GM12873 (cell line): Measurements from ENCODE around the gene HUNK.

ENCODE experiments used
- TF ChIP-seq, protein P1 (sequence below): IDR thresholded peaks from 2 replicates; pipeline ENCODE4 v1.5.1; 2012; ENCODE audit warnings: low read depth, mild to moderate bottlenecking, moderate library complexity, low read length, control low read depth; ENCODE audit not compliant: insufficient read depth; ENCODE audit errors: missing control alignments

Gene HUNK

DNA sequence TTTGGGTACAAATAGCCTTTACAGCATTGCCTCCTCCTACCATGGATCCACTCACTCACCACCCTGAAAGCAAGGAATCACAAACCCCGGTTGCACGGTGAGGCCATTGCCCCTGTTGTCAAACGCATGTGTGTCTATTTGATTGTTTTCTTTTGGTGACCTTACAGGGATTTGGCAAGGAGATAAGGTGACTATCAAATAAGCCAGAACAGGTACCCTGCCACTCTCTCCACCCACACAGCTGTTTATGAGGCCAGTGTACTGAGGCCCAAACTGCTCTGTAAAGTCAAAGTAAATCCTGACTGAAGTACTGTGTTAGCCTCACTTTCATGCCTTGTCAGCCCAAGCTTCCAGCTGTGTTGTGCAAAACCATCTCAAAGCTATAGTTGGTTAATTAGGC, 136.4 kb downstream of the HUNK start:
- TF ChIP-seq, protein P1, sequence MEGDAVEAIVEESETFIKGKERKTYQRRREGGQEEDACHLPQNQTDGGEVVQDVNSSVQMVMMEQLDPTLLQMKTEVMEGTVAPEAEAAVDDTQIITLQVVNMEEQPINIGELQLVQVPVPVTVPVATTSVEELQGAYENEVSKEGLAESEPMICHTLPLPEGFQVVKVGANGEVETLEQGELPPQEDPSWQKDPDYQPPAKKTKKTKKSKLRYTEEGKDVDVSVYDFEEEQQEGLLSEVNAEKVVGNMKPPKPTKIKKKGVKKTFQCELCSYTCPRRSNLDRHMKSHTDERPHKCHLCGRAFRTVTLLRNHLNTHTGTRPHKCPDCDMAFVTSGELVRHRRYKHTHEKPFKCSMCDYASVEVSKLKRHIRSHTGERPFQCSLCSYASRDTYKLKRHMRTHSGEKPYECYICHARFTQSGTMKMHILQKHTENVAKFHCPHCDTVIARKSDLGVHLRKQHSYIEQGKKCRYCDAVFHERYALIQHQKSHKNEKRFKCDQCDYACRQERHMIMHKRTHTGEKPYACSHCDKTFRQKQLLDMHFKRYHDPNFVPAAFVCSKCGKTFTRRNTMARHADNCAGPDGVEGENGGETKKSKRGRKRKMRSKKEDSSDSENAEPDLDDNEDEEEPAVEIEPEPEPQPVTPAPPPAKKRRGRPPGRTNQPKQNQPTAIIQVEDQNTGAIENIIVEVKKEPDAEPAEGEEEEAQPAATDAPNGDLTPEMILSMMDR = no peak

DNA sequence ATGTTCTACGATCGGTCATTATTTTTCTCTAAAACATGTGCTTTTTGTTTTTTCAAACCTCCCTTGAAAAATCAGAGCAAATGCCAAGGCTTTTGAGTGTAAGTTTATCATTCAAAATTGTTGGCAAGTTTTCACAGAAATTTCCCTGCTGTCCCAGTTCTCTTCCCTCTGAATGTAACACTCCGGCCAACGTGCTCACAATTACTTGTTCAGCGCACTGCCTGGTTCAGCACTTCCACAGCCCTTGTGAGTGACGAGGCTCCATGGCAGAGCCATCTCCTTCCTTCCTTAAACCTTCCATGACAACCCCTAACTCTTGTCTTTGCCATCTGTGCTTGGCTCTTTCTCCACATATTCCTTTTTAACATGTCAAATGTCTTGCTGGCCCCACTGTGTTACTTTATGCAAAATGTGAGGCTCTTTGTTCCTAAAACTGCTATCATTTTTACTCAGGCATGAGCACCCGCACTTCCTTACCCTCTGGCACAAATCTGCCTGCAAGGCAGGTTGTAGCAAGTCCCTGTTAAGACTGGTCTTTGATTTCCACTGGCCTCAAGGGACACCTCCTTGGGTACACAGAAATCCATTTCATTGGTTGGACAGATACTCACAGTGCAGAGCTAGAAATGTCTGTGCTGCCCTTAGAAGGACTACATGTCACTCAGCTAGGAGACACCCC, 142.8 kb downstream of the HUNK start:
- TF ChIP-seq, protein P1 = no peak

DNA sequence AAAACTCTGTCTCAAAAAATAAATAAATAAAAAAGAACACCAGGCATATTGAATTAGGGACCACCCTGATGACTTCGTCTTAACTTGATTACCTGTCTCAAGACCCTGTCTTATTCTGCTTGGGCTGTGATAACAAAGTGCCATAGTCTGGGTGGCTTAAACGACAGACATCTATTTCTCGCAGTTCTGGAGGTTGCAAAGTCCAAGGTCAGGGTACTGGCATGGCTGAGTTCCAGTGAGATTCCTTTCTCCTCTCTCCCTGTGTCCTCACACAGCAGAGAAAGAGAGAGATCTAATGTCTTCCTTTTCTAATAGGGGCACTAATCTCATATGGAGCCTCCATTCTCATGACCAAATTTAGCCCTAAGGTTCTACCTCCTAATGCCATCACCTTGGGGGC, 145.6 kb downstream of the HUNK start:
- TF ChIP-seq, protein P1 = no peak

DNA sequence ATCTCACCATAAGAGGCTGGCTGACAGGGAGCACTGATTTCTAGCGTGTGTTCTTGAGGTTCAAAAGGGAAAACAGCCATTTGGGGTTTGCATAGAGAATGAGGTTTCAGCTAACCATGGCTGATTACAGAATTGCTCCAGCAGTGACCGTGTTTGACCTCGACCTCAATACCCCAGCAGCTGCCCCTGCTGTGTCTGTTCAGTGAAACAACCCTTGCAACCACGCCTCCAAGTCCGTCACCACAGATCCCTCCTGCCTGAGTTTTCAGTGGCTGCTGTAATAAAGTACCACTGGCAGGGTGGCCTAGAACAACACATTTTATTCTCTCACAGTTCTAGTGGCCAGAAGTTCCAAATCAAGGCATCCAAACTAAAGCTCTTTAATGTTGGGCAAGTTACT, 147.7 kb downstream of the HUNK start:
- TF ChIP-seq, protein P1 = no peak

DNA sequence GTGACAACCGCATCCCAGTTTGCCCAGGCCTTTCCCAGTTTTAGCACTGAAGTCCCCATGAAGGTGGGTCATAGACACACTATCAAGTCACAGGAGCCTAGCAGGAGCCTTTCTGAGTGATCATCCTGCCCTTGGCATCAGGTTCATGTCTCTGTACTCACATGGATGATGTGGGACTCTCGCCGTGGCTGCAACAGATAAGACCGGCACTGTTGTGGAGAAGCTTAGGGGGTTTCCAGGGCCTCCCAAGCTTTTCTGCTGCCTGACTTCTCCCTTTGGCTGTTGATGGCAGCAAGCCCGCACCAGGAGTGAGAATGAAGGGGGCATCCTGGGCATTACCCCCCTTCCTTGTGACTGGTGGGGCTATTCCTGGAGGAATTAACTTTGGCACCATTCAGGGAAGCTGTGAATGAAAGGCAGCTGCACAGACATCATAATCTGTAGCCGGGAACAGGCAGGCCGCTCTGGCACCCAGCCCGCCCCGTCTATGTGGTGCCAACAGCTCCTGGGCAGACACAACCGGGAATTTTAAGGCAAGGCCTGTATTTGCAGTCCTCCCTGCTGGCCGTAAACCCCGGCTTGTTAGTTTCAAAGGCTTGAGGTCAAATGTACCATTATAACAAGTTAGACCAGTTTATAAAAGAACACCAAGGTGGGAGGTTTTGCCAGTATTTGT, 148.6 kb downstream of the HUNK start:
- TF ChIP-seq, protein P1 = no peak

DNA sequence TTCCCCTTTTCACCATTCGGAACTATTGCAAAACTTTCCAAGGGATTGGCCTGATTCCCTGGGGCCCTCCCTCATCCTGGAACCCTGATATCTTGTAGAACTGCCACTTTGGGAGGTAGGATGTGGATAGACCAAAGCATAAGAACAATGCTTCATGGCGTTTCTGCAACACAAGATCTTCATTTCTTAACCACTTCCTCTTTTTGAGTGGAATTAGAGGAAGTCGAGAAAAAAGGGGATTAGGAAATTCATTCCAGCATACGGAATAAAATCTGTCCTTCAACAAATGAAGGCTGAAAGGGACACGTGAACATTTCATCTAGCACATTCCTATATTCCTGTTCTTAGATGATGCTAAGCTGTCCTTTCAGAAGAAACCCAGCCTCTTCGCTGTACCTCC, 149.3 kb downstream of the HUNK start:
- TF ChIP-seq, protein P1 = no peak

DNA sequence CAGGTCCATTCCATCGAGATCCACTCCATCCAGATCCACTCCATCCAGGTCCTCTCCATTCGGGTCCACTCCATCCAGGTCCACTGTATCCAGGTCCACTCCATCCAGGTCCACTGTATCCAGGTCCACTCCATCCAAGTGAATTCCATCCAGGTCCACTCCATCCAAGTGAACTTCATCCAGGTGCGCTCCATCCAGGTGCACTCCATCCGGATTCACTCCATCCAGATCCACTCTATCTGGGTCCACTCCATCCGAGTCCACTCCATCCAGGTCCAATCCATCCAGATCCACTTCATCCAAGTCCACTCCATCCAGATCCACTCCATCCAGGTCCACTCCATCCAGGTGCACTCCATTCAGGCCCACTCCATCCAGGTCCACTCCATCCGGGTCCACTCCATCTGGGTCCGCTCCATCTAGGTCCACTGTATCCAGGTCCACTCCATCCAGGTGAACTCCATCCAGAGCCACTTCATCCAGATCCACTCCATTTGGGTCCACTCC, 157.4 kb downstream of the HUNK start:
- TF ChIP-seq, protein P1 = no peak
